CD14-positive monocyte (primary cell): ENCODE measurements around the gene TMEM88. TPM values are rescaled to one million over a fixed set of nuclear protein-coding genes. Genes with fewer than 3 reads are reported as not detected.

ENCODE experiments used
- DNase-seq, 3 donors: peaks; one replicate each; pipeline ENCODE4 v3.0.0-alpha.2; 2011 to 2022
- H2AFZ ChIP-seq: 2 replicates; pipeline ENCODE4 v1.6.0; 2012; ENCODE audit warnings: mild to moderate bottlenecking, low read depth, low read length, inconsistent platforms; ENCODE audit not compliant: insufficient read depth, poor library complexity, severe bottlenecking
- H3K27ac ChIP-seq, 2 donors: 1 replicate in 1 of 2; 2 replicates in 1 of 2; pipeline ENCODE4 v1.5.1; 2012 to 2013; ENCODE audit warnings: low read length in 2 of 2, control low read depth in 1 of 2, inconsistent platforms in 1 of 2, low read depth in 1 of 2, mild to moderate bottlenecking in 1 of 2
- H3K27me3 ChIP-seq, 2 donors: one replicate each; pipeline versions ENCODE4 v1.6.0 to v1.6.1; 2011 to 2013; ENCODE audit warnings: low read length in 2 of 2; ENCODE audit not compliant: control insufficient read depth in 2 of 2, insufficient read depth in 2 of 2
- H3K36me3 ChIP-seq, 2 donors: replicated peaks in 1 of 2; 1 replicate in 1 of 2; 2 replicates in 1 of 2; pipeline versions ENCODE4 v1.5.1 to v1.6.1; 2012 to 2013; ENCODE audit warnings: low read length in 2 of 2, control low read depth in 1 of 2, inconsistent platforms in 1 of 2, mild to moderate bottlenecking in 1 of 2; ENCODE audit not compliant: insufficient read depth in 2 of 2, control insufficient read depth in 1 of 2
- H3K4me1 ChIP-seq, 2 donors: 1 replicate in 1 of 2; 2 replicates in 1 of 2; pipeline versions ENCODE4 v1.5.1 to v1.6.1; 2012 to 2013; ENCODE audit warnings: low read length in 2 of 2, control low read depth in 1 of 2, inconsistent platforms in 1 of 2, mild to moderate bottlenecking in 1 of 2, moderate library complexity in 1 of 2; ENCODE audit not compliant: insufficient read depth in 2 of 2, control insufficient read depth in 1 of 2
- H3K4me2 ChIP-seq: replicated peaks from 2 replicates; pipeline ENCODE3; 2012; ENCODE audit warnings: low read length, moderate library complexity, mild to moderate bottlenecking; ENCODE audit not compliant: poor library complexity, severe bottlenecking; ENCODE audit errors: extremely low read depth
- H3K4me3 ChIP-seq, 3 experiments: fragments of 200-600 bp in 1 of 3; sonication (generic) in 1 of 3; replicated peaks in 1 of 3; 1 replicate in 2 of 3; 2 replicates in 1 of 3; pipeline ENCODE4 v1.5.1; 2011 to 2013; ENCODE audit warnings: low read length in 3 of 3, mild to moderate bottlenecking in 3 of 3, control low read depth in 2 of 3, low read depth in 2 of 3, inconsistent platforms in 1 of 3, moderate library complexity in 1 of 3
- H3K79me2 ChIP-seq: 2 replicates; pipeline ENCODE4 v1.6.0; 2012; ENCODE audit warnings: mild to moderate bottlenecking, control low read depth, inconsistent platforms, low read length, moderate library complexity; ENCODE audit not compliant: insufficient read depth
- H3K9ac ChIP-seq: 2 replicates; pipeline ENCODE4 v1.6.0; 2017; ENCODE audit warnings: low read length, mild to moderate bottlenecking; ENCODE audit not compliant: insufficient read depth, poor library complexity, severe bottlenecking
- H3K9me3 ChIP-seq, 2 donors: replicated peaks in 1 of 2; 1 replicate in 1 of 2; 2 replicates in 1 of 2; pipeline versions ENCODE4 v1.5.1 to v1.6.1; 2012 to 2013; ENCODE audit warnings: low read length in 2 of 2, control low read depth in 1 of 2; ENCODE audit not compliant: control insufficient read depth in 1 of 2, insufficient read depth in 1 of 2
- H4K20me1 ChIP-seq: 2 replicates; pipeline ENCODE4 v1.6.0; 2012; ENCODE audit warnings: mild to moderate bottlenecking, low read length, control low read depth, moderate library complexity; ENCODE audit not compliant: insufficient read depth
- H3K27ac Mint-ChIP-seq, 7 donors: one replicate each; pipeline ENCODE4 v1.8.0; 2020; ENCODE audit warnings: mild to moderate bottlenecking in 7 of 7, mixed read lengths in 7 of 7, moderate library complexity in 6 of 7, inconsistent platforms in 2 of 7
- H3K27me3 Mint-ChIP-seq, 3 donors: one replicate each; pipeline ENCODE4 v1.8.0; 2021 to 2022; ENCODE audit warnings: low read depth in 3 of 3, mild to moderate bottlenecking in 3 of 3, mixed read lengths in 3 of 3, moderate library complexity in 3 of 3, inconsistent platforms in 1 of 3
- H3K36me3 Mint-ChIP-seq, 2 donors: one replicate each; pipeline ENCODE4 v1.8.0; 2020; ENCODE audit warnings: mixed read lengths in 2 of 2, inconsistent platforms in 1 of 2, mild to moderate bottlenecking in 1 of 2
- H3K4me1 Mint-ChIP-seq: one replicate; pipeline ENCODE4 v1.8.0; 2020; ENCODE audit warnings: mild to moderate bottlenecking, mixed read lengths
- H3K4me3 Mint-ChIP-seq, 2 donors: one replicate each; pipeline ENCODE4 v1.8.0; 2020; ENCODE audit warnings: mild to moderate bottlenecking in 2 of 2, mixed read lengths in 2 of 2, moderate library complexity in 1 of 2
- H3K9me3 Mint-ChIP-seq, 7 donors: one replicate each; pipeline ENCODE4 v1.8.0; 2020 to 2022; ENCODE audit warnings: mixed read lengths in 7 of 7, mild to moderate bottlenecking in 6 of 7, moderate library complexity in 6 of 7, inconsistent platforms in 2 of 7
- WGBS: methylation state at CpG from one replicate; pipeline ENCODE4 v1.1.5; 2013; ENCODE audit warnings: missing lambda C conversion rate; ENCODE audit not compliant: insufficient coverage; 5-methylcytosine and 5-hydroxymethylcytosine counted together
- intact Hi-C, 2 donors: fragments of 100-400 bp; cut with micrococcal nuclease; formaldehyde crosslinking; loops; one replicate each; pipeline versions ENCODE4 v1.15.0 to v1.15.1; 2023
- polyA plus RNA-seq, 3 donors: library from polyadenylated mRNA; depleted of rRNA in 1 of 3; unstranded in 2 of 3; stranded (reverse) in 1 of 3; fragments of 300-500 nt in 2 of 3; fragments of >200 nt in 1 of 3; fragmentation: Illumina TruSeq in 2 of 3; gene quantifications; 1 replicate in 2 of 3; 2 replicates in 1 of 3; pipeline ENCODE4 v1.2.3, GENCODE V29; 2012 to 2021
- TF ChIP-seq, protein P1 (sequence below): fragments of 200-600 bp; IDR thresholded peaks from one replicate; pipeline ENCODE4 v1.8.0; 2022; ENCODE audit warnings: antibody characterized with exemption, mild to moderate bottlenecking

The TMEM88 gene
- polyA plus RNA-seq, 3 donors, result 10.2 TPM; not detected in 2

DNA sequence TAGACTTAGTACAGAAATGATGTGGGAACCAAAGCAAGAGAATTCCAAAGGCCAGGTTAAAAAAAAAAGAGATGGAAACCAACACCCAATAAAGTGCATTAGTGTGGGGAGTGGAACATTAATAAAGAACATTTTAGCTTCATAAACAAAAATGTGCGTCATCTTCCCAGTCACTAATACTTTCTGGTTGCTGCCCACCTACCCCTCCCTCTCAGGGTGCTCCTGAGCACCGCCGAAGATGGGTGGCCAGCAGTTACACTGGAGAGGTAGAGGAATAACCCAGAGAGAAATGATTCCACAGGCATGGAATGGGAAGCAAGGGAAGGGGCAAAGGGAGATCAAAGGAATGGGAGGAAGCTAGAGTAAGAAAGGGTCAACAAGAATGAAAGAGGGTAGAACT lies 27.8 kb downstream of the TMEM88 start:
- no peaks in the 10 kb centered on the region for H3K9me3 Mint-ChIP-seq
- Histone ChIP-seq H3K4me3 (peak overlapping the region in 1 of 3 experiments; percentile 8), H3K9ac (no peak overlapping the region), H3K9me3 (no peaks in the 10 kb centered on the region), H3K27ac (no peak overlapping the region), H3K4me2 (peak overlapping the region; percentile 46), H3K36me3 (no peaks in the 10 kb centered on the region), H3K27me3 (no peaks in the 10 kb centered on the region), H3K79me2 (peaks cover 61% of the 10 kb centered on the region), H3K4me1 (peaks cover 56 to 67% of the 10 kb centered on the region in 2 donors), H4K20me1 (no peaks in the 10 kb centered on the region), H2AFZ (no peak overlapping the region)
- TF ChIP-seq, protein P1, sequence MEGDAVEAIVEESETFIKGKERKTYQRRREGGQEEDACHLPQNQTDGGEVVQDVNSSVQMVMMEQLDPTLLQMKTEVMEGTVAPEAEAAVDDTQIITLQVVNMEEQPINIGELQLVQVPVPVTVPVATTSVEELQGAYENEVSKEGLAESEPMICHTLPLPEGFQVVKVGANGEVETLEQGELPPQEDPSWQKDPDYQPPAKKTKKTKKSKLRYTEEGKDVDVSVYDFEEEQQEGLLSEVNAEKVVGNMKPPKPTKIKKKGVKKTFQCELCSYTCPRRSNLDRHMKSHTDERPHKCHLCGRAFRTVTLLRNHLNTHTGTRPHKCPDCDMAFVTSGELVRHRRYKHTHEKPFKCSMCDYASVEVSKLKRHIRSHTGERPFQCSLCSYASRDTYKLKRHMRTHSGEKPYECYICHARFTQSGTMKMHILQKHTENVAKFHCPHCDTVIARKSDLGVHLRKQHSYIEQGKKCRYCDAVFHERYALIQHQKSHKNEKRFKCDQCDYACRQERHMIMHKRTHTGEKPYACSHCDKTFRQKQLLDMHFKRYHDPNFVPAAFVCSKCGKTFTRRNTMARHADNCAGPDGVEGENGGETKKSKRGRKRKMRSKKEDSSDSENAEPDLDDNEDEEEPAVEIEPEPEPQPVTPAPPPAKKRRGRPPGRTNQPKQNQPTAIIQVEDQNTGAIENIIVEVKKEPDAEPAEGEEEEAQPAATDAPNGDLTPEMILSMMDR, result no peak
- H3K27me3 Mint-ChIP-seq, result no peaks in the 10 kb centered on the region
- peaks cover 0 to 2% of the 10 kb centered on the region in 2 donors for H3K36me3 Mint-ChIP-seq
- DNase-seq, result no peak
- no CpG with 5 or more reads among the region's 3 CpGs for WGBS
- H3K4me1 Mint-ChIP-seq, result peaks cover 5% of the 10 kb centered on the region
- intact Hi-C loops, result no loop called here
- H3K27ac Mint-ChIP-seq, result no peak overlapping the region
- H3K4me3 Mint-ChIP-seq, result no peak overlapping the region

DNA sequence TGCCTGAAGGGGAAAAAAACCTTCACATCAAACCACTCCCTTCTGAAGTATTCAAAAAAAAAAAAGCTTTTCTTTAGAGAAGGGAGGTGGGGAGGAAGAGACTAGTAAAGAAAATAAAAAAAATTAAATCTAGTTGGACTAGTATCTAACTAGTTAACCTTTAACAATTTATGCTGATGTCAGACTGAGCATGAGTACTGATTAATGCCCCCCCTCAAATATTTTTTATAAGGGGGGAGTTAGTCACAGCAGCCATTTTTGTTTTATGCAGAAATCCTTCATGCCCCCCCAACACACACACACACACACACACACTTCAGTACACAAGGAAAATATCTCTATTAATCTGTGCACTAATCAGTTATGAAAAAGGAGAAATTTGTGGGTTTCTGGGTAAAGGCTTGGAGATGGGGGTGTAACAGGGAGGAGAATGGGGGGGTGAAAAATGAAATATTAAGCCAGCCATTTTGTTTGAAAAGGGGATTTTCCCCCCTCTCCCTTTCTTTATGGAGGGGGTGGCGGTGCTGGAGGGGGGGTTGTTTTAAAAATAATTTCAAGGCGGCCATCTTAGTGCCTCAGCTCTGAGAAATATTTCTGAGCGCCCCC lies 29.0 kb downstream of the TMEM88 start:
- peak overlapping the region; percentile 38 for H2AFZ ChIP-seq
- no peaks in the 10 kb centered on the region for H3K36me3 ChIP-seq
- H4K20me1 ChIP-seq, result peaks cover 6% of the 10 kb centered on the region
- intact Hi-C loops, result no loop called here
- peak overlapping the region in 5 of 7 donors; percentile 22 to 83 (median 63) for H3K27ac Mint-ChIP-seq
- H3K4me2 ChIP-seq, result peak overlapping the region; percentile 56
- H3K9ac ChIP-seq, result no peak overlapping the region
- peak overlapping the region; percentile 5 to 58 (median 14) for H3K4me3 ChIP-seq
- DNase-seq, result peak in 2 of 3 donors; percentile 23 to 44
- H3K4me1 ChIP-seq, result peaks cover 66 to 78% of the 10 kb centered on the region in 2 donors
- TF ChIP-seq, protein P1, result no peak
- H3K9me3 Mint-ChIP-seq, result no peaks in the 10 kb centered on the region
- no CpG with 5 or more reads among the region's 3 CpGs for WGBS
- peaks cover 66% of the 10 kb centered on the region for H3K79me2 ChIP-seq
- H3K27ac ChIP-seq, result no peak overlapping the region
- no peaks in the 10 kb centered on the region for H3K27me3 ChIP-seq
- no peaks in the 10 kb centered on the region for H3K36me3 Mint-ChIP-seq
- H3K9me3 ChIP-seq, result no peaks in the 10 kb centered on the region
- peaks cover 5% of the 10 kb centered on the region for H3K4me1 Mint-ChIP-seq
- H3K4me3 Mint-ChIP-seq, result peak overlapping the region; percentile 9 to 65
- no peaks in the 10 kb centered on the region for H3K27me3 Mint-ChIP-seq
